ENCODE measurements around the gene GAS7. TPM values are rescaled to one million over a fixed set of nuclear protein-coding genes. Genes with fewer than 3 reads are reported as not detected.

GAS7 gene
- total RNA-seq, 1 experiment from 2014 or later, result 12.3 TPM

DNA sequence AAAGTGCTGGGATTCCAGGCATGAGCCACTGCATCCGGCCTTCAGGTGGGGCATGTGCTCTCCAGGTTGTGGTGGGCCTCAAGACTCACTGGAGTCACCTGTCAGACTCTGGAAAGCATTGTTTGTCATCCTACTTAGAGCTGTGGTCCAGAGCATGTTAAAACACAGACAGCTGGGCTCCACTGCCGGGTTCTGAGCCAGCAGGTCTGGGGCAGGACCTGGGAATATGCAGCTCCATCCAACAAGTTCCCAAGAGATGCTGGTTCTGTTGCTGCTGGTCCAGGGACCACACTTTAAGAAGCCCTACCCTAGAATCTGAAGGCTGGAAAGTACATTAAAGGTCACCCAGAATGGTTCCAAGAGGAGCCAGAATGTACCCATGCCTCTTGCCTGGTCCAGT is 75.3 kb downstream of the GAS7 start:
- ChIA-PET CTCF (interaction anchor here (0.5 kb wide), 1 partner anchor 378 kb away, joined by 3 read pairs; no protein-coding TSS in a partner anchor), POLR2A (no interaction called here)
- ATAC-seq (no peak), DNase-seq (ENCODE audit: low spot score) (no peak)
- Mint-ChIP-seq H3K27ac (no peak overlapping the region), H3K27me3 (ENCODE audit: low read depth) (no peaks in the 10 kb centered on the region), H3K4me1 (peaks cover 61% of the 10 kb centered on the region), H3K4me3 (no peak overlapping the region), H3K36me3 (no peaks in the 10 kb centered on the region), H3K9me3 (no peaks in the 10 kb centered on the region)
- no peak for TF ChIP-seq NR1H2 (CRISPR knock-in tag; IDR thresholded peaks at IDR 0.05)
- TF ChIP-seq, protein P1, sequence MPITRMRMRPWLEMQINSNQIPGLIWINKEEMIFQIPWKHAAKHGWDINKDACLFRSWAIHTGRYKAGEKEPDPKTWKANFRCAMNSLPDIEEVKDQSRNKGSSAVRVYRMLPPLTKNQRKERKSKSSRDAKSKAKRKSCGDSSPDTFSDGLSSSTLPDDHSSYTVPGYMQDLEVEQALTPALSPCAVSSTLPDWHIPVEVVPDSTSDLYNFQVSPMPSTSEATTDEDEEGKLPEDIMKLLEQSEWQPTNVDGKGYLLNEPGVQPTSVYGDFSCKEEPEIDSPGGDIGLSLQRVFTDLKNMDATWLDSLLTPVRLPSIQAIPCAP (CRISPR knock-in tag; IDR thresholded peaks at IDR 0.05), result no peak
- TF ChIP-seq, protein P2, sequence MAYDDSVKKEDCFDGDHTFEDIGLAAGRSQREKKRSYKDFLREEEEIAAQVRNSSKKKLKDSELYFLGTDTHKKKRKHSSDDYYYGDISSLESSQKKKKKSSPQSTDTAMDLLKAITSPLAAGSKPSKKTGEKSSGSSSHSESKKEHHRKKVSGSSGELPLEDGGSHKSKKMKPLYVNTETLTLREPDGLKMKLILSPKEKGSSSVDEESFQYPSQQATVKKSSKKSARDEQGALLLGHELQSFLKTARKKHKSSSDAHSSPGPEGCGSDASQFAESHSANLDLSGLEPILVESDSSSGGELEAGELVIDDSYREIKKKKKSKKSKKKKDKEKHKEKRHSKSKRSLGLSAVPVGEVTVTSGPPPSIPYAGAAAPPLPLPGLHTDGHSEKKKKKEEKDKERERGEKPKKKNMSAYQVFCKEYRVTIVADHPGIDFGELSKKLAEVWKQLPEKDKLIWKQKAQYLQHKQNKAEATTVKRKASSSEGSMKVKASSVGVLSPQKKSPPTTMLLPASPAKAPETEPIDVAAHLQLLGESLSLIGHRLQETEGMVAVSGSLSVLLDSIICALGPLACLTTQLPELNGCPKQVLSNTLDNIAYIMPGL (CRISPR knock-in tag; IDR thresholded peaks at IDR 0.05), result no peak
- TF ChIP-seq, protein P3, sequence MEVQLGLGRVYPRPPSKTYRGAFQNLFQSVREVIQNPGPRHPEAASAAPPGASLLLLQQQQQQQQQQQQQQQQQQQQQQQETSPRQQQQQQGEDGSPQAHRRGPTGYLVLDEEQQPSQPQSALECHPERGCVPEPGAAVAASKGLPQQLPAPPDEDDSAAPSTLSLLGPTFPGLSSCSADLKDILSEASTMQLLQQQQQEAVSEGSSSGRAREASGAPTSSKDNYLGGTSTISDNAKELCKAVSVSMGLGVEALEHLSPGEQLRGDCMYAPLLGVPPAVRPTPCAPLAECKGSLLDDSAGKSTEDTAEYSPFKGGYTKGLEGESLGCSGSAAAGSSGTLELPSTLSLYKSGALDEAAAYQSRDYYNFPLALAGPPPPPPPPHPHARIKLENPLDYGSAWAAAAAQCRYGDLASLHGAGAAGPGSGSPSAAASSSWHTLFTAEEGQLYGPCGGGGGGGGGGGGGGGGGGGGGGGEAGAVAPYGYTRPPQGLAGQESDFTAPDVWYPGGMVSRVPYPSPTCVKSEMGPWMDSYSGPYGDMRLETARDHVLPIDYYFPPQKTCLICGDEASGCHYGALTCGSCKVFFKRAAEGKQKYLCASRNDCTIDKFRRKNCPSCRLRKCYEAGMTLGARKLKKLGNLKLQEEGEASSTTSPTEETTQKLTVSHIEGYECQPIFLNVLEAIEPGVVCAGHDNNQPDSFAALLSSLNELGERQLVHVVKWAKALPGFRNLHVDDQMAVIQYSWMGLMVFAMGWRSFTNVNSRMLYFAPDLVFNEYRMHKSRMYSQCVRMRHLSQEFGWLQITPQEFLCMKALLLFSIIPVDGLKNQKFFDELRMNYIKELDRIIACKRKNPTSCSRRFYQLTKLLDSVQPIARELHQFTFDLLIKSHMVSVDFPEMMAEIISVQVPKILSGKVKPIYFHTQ (CRISPR knock-in tag; IDR thresholded peaks at IDR 0.05), result no peak
- TF ChIP-seq ZNF219 (CRISPR knock-in tag; IDR thresholded peaks at IDR 0.05; ENCODE audit: borderline replicate concordance), result no peak

DNA sequence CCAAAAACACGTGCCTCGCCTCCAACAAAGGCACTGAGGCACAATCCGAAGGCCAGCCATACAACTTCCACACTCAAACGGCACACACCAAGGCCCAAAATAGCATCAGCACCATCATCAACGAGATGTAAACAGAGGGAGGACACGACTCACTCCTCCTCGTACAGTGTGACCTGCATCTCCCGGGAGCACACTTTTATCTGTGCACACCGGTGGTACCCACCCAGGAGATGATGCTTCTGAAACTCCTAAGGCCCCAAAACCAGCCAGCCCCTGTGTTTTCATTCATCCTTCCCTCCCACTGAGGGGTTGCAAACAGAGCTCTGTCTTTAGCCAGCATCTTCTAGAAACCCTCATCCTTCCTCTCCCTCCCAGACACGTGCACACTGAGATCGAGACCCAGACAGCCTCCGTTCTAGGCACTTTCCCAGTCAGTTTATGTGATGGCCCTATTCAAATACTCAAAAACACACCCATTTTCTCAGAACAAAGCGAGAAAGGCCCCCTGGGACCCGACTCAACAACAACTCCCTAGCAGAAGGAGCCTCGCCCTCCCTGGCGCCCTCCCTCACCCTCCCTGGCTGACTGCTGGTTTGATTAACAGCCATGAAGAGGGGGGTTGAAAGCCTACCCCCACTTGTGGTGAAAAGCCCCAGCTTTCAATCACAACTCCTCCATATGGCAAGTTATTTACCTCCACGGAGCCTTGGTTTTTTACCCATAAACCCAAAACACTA is 76.3 kb downstream of the GAS7 start:
- no peak overlapping the region for H3K27ac Mint-ChIP-seq
- H3K27me3 Mint-ChIP-seq (ENCODE audit: low read depth), result no peaks in the 10 kb centered on the region
- ChIA-PET POLR2A (no interaction called here), CTCF (no interaction called here)
- ATAC-seq (no peak), DNase-seq (ENCODE audit: low spot score) (no peak)
- H3K4me1 Mint-ChIP-seq, result peaks cover 63% of the 10 kb centered on the region
- H3K9me3 Mint-ChIP-seq, result no peaks in the 10 kb centered on the region
- TF ChIP-seq, protein P4, sequence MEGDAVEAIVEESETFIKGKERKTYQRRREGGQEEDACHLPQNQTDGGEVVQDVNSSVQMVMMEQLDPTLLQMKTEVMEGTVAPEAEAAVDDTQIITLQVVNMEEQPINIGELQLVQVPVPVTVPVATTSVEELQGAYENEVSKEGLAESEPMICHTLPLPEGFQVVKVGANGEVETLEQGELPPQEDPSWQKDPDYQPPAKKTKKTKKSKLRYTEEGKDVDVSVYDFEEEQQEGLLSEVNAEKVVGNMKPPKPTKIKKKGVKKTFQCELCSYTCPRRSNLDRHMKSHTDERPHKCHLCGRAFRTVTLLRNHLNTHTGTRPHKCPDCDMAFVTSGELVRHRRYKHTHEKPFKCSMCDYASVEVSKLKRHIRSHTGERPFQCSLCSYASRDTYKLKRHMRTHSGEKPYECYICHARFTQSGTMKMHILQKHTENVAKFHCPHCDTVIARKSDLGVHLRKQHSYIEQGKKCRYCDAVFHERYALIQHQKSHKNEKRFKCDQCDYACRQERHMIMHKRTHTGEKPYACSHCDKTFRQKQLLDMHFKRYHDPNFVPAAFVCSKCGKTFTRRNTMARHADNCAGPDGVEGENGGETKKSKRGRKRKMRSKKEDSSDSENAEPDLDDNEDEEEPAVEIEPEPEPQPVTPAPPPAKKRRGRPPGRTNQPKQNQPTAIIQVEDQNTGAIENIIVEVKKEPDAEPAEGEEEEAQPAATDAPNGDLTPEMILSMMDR (IDR thresholded peaks at IDR 0.05), result no peak
- TF ChIP-seq, protein P5, sequence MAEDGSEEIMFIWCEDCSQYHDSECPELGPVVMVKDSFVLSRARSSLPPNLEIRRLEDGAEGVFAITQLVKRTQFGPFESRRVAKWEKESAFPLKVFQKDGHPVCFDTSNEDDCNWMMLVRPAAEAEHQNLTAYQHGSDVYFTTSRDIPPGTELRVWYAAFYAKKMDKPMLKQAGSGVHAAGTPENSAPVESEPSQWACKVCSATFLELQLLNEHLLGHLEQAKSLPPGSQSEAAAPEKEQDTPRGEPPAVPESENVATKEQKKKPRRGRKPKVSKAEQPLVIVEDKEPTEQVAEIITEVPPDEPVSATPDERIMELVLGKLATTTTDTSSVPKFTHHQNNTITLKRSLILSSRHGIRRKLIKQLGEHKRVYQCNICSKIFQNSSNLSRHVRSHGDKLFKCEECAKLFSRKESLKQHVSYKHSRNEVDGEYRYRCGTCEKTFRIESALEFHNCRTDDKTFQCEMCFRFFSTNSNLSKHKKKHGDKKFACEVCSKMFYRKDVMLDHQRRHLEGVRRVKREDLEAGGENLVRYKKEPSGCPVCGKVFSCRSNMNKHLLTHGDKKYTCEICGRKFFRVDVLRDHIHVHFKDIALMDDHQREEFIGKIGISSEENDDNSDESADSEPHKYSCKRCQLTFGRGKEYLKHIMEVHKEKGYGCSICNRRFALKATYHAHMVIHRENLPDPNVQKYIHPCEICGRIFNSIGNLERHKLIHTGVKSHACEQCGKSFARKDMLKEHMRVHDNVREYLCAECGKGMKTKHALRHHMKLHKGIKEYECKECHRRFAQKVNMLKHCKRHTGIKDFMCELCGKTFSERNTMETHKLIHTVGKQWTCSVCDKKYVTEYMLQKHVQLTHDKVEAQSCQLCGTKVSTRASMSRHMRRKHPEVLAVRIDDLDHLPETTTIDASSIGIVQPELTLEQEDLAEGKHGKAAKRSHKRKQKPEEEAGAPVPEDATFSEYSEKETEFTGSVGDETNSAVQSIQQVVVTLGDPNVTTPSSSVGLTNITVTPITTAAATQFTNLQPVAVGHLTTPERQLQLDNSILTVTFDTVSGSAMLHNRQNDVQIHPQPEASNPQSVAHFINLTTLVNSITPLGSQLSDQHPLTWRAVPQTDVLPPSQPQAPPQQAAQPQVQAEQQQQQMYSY (CRISPR knock-in tag; IDR thresholded peaks at IDR 0.05), result no peak
- no peak for TF ChIP-seq ZNF232 (CRISPR knock-in tag; IDR thresholded peaks at IDR 0.05)
- H3K36me3 Mint-ChIP-seq, result no peaks in the 10 kb centered on the region
- no peak overlapping the region for H3K4me3 Mint-ChIP-seq

DNA sequence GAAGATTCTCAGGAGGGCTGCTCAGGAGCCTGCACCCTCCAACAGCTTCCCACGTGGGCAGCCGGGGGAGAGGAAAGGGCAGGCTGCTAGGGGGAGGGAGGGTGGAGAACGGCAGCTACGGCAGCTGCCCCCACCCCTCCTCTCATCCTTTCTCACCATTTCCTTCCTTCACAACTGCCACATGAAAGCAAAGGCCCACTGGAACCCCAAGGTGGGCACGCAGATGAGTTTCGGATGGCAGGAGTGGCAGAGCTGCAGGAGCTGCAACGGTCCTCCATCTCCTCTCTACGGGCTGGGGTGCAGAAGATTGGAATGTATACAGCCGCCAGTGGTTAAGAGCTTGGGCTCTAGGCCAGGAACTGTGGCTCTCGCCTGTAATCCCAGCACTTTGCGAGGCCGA is 77.7 kb downstream of the GAS7 start:
- H3K36me3 Mint-ChIP-seq, result no peaks in the 10 kb centered on the region
- H3K4me3 Mint-ChIP-seq, result no peak overlapping the region
- CTCF ChIA-PET, result interaction anchor here (0.7 to 1.3 kb wide), 3 partner anchors 106 to 192 kb away, joined by 4 read pairs; no protein-coding TSS in a partner anchor
- ATAC-seq (no peak), DNase-seq (ENCODE audit: low spot score) (no peak)
- H3K9me3 Mint-ChIP-seq, result no peaks in the 10 kb centered on the region
- H3K27me3 Mint-ChIP-seq (ENCODE audit: low read depth), result no peaks in the 10 kb centered on the region
- no peak for TF ChIP-seq ZNF138 (CRISPR knock-in tag; conservative IDR thresholded peaks at IDR 0.05)
- TF ChIP-seq SOX15 (CRISPR knock-in tag; IDR thresholded peaks at IDR 0.05), result no peak
- TF ChIP-seq, protein P6, sequence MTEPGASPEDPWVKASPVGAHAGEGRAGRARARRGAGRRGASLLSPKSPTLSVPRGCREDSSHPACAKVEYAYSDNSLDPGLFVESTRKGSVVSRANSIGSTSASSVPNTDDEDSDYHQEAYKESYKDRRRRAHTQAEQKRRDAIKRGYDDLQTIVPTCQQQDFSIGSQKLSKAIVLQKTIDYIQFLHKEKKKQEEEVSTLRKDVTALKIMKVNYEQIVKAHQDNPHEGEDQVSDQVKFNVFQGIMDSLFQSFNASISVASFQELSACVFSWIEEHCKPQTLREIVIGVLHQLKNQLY (CRISPR knock-in tag; IDR thresholded peaks at IDR 0.05), result no peak
- TF ChIP-seq JAZF1 (CRISPR knock-in tag; IDR thresholded peaks at IDR 0.05), result no peak
- TF ChIP-seq, protein P7, sequence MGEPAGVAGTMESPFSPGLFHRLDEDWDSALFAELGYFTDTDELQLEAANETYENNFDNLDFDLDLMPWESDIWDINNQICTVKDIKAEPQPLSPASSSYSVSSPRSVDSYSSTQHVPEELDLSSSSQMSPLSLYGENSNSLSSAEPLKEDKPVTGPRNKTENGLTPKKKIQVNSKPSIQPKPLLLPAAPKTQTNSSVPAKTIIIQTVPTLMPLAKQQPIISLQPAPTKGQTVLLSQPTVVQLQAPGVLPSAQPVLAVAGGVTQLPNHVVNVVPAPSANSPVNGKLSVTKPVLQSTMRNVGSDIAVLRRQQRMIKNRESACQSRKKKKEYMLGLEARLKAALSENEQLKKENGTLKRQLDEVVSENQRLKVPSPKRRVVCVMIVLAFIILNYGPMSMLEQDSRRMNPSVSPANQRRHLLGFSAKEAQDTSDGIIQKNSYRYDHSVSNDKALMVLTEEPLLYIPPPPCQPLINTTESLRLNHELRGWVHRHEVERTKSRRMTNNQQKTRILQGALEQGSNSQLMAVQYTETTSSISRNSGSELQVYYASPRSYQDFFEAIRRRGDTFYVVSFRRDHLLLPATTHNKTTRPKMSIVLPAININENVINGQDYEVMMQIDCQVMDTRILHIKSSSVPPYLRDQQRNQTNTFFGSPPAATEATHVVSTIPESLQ (CRISPR knock-in tag; IDR thresholded peaks at IDR 0.05), result no peak
- TF ChIP-seq, protein P1 (CRISPR knock-in tag; IDR thresholded peaks at IDR 0.05), result no peak
- TF ChIP-seq NFATC4 (CRISPR knock-in tag; IDR thresholded peaks at IDR 0.05), result no peak
- POLR2A ChIA-PET, result no interaction called here
- H3K27ac Mint-ChIP-seq, result no peak overlapping the region
- H3K4me1 Mint-ChIP-seq, result peaks cover 56% of the 10 kb centered on the region

Measured in WTC11 (cell line).